ENCODE measurements around the gene IFNG-AS1. TPM values are rescaled to one million over a fixed set of nuclear protein-coding genes. Genes with fewer than 3 reads are reported as not detected.
A peak's percentile ranks its signal among the peaks of the same experiment; 100 is the strongest.

Gene IFNG-AS1
- total and polyA plus RNA-seq, 2 donors from 2014 or later = 0.85 TPM; not detected in 1

DNA sequence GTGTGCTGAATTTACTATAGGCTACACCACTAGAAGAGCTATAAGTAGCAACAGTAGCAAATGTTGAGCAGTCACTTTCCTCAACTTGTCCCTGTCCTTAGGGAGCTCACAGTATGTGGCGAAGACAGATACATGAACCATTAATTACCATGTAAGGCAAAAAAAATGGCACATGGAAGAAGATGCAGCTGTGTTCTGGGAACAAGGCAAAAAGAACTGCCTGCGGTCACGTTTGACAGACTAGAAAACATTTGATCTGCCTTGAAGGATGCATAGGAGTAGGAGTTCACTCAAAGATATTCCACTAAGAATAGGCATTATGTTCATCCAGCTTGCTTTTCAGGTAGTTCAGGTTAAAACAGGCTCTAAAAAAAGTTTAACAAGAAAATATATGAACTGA lies 46.5 kb upstream of the IFNG-AS1 start:
- DNase-seq (peak in 1 of 5 donors; percentile 36), FAIRE-seq (no peak)
- Histone ChIP-seq H3K9me3 (ENCODE audit: control insufficient read depth in 2 of 3, insufficient read depth in 1 of 3, low read length in 3 of 3) (no peaks in the 10 kb centered on the region), H3K27me3 (ENCODE audit: control insufficient read depth, insufficient read depth, low read length) (no peaks in the 10 kb centered on the region), H3K4me1 (ENCODE audit: control insufficient read depth in 2 of 3, insufficient read depth in 2 of 3, low read depth in 1 of 3, low read length in 3 of 3) (no peaks in the 10 kb centered on the region), H3K36me3 (ENCODE audit: control insufficient read depth in 2 of 3, insufficient read depth in 3 of 3, low read length in 3 of 3) (no peaks in the 10 kb centered on the region), H3K9ac (ENCODE audit: low read length in 3 of 3) (no peak overlapping the region), H3K4me3 (ENCODE audit: low read length in 3 of 3) (no peak overlapping the region), H3K27ac (ENCODE audit: low read depth in 2 of 2, low read length in 2 of 2) (no peak overlapping the region)
- intact Hi-C loops (cut with DNase I) = loop anchor here (10.0 kb wide), 2 partner anchors 298 to 578 kb away; partner anchors contain the start of gene DYRK2
- no peak for TF ChIP-seq CTCF (IDR thresholded peaks at IDR 0.05; ENCODE audit: borderline replicate concordance, extremely low read depth, insufficient read depth)

DNA sequence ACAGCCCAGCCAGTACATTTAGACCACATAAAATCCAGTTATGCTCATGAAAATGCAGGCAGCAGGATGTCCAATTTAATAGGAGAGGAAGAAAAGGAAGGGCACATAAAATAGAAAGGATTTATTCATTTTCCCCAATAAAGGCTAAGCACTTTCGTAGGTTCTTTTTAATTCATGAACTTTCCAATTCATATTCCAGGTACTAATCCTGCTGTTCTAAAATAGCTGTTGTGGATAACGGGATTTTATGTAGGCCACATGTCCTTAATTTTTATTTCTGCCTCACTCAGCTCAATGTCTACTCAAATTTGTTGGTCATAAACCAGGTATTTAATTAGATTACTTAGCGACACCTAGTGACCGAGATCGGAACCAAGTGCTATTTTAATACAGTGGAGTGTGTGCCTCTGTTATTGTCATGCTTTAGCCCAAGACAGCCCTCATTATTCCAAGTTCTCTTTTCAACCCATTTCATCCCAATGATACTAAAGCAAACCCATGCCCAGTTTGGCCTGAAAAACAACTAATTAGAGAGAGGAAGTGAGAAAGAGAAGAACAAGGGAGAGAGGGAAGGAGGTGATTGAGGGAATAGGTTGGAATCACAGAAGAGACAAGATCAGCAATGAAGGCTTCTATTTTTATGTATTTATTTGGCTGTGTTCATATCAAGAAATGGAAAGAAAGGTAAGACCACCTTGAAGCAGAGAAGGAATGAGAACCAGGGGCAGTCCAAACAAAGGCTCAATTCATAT lies 45.9 kb upstream of the IFNG-AS1 start:
- TF ChIP-seq CTCF (IDR thresholded peaks at IDR 0.05; ENCODE audit: borderline replicate concordance, extremely low read depth, insufficient read depth) = peak; percentile 76
- no peaks in the 10 kb centered on the region for H3K9me3 ChIP-seq (ENCODE audit: control insufficient read depth in 2 of 3, insufficient read depth in 1 of 3, low read length in 3 of 3)
- H3K27ac ChIP-seq (ENCODE audit: low read depth in 2 of 2, low read length in 2 of 2) = no peak overlapping the region
- no peak overlapping the region for H3K9ac ChIP-seq (ENCODE audit: low read length in 3 of 3)
- DNase-seq = peak in 3 of 5 donors; percentile 59 to 89 (median 88)
- H3K4me1 ChIP-seq (ENCODE audit: control insufficient read depth in 2 of 3, insufficient read depth in 2 of 3, low read depth in 1 of 3, low read length in 3 of 3) = no peaks in the 10 kb centered on the region
- FAIRE-seq = peak; percentile 96
- intact Hi-C loops (cut with DNase I) = loop anchor here (10.0 kb wide), 2 partner anchors 299 to 579 kb away; partner anchors contain the start of gene DYRK2
- H3K27me3 ChIP-seq (ENCODE audit: control insufficient read depth, insufficient read depth, low read length) = no peaks in the 10 kb centered on the region
- H3K4me3 ChIP-seq (ENCODE audit: low read length in 3 of 3) = no peak overlapping the region
- no peaks in the 10 kb centered on the region for H3K36me3 ChIP-seq (ENCODE audit: control insufficient read depth in 2 of 3, insufficient read depth in 3 of 3, low read length in 3 of 3)

DNA sequence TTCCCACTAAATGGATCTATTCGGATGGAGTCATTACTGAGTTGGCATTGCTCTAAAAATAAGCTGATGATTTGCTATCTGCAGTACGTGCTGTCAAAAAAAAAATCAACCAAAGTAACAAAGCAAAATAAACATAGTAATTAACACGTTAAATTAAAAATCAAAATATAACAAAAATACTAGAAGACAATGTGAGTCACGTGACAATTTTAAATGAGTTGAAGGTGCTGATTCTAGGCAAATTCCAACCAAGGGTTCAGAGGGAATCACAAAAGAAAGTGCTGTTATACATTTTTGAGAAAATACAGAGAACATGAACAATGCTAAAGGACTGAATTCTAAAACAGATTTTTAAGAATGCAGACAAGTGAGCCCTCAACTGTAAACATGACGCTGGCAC lies 45.2 kb upstream of the IFNG-AS1 start:
- FAIRE-seq (no peak), DNase-seq (no peak)
- Histone ChIP-seq H3K4me3 (ENCODE audit: low read length in 3 of 3) (no peak overlapping the region), H3K9me3 (ENCODE audit: control insufficient read depth in 2 of 3, insufficient read depth in 1 of 3, low read length in 3 of 3) (no peaks in the 10 kb centered on the region), H3K27ac (ENCODE audit: low read depth in 2 of 2, low read length in 2 of 2) (no peak overlapping the region), H3K27me3 (ENCODE audit: control insufficient read depth, insufficient read depth, low read length) (no peaks in the 10 kb centered on the region), H3K9ac (ENCODE audit: low read length in 3 of 3) (no peak overlapping the region), H3K36me3 (ENCODE audit: control insufficient read depth in 2 of 3, insufficient read depth in 3 of 3, low read length in 3 of 3) (no peaks in the 10 kb centered on the region), H3K4me1 (ENCODE audit: control insufficient read depth in 2 of 3, insufficient read depth in 2 of 3, low read depth in 1 of 3, low read length in 3 of 3) (no peaks in the 10 kb centered on the region)
- TF ChIP-seq CTCF (IDR thresholded peaks at IDR 0.05; ENCODE audit: borderline replicate concordance, extremely low read depth, insufficient read depth) = no peak
- intact Hi-C loops (cut with DNase I) = loop anchor here (10.0 kb wide), 2 partner anchors 299 to 579 kb away; partner anchors contain the start of gene DYRK2

All from kidney (tissue), 14 donors.